ENCODE data around the gene ANGPTL5. TPM values are rescaled to one million over a fixed set of nuclear protein-coding genes. Genes with fewer than 3 reads are reported as not detected.
"Not testable (repeated sequence)": the region's sequence is repeated elsewhere in the genome, so short reads cannot be mapped to it uniquely, and the experiment has no call there.

ANGPTL5 gene
- total RNA-seq (under 1 TPM in 3 of 4 donors, not detected in 1; 0.12 to 0.21 (median 0.15) TPM), polyA plus RNA-seq (under 1 TPM; 0.03 to 0.17 (median 0.16) TPM)
- long read RNA-seq, donor 1 = 0 reads
- long read RNA-seq, donor 2 = 0 reads

- peaks cover 10% of the 10 kb centered on the region for H3K4me1 ChIP-seq
- intact Hi-C loops (cut with DNase I) = loop anchor here in 1 of 2 donors (10.0 kb wide), 1 partner anchor 88 kb away; no protein-coding TSS in a partner anchor
- DNase-seq (no peak), ATAC-seq (no peak)
- no peaks in the 10 kb centered on the region for H3K36me3 ChIP-seq (ENCODE audit: insufficient read depth in 1 of 2, low read depth in 1 of 2)
- TF ChIP-seq CTCF (IDR thresholded peaks at IDR 0.05) = no peak
- 64 to 79% (median 73%) methylated on average over 2 of the region's 2 CpGs for WGBS, 3 donors
- no peaks in the 10 kb centered on the region for H3K27me3 ChIP-seq (ENCODE audit: insufficient read depth in 3 of 3, low read length in 2 of 3)
- H3K27ac ChIP-seq = peak within 1 kb of the TSS; percentile 67
- no peaks in the 10 kb centered on the region for H3K9me3 ChIP-seq
- peak within 1 kb of the TSS; percentile 83 for H3K4me3 ChIP-seq
Measured at GRCh38 chr11:101916422-101916821, at the start of gene ANGPTL5. TSS of gene ANGPTL5 (minus strand) at chr11:101916522. CDS start at chr11:101907909, 8,613 bp downstream.

- DNase-seq; H3K36me3 ChIP-seq (ENCODE audit: insufficient read depth in 1 of 2, low read depth in 1 of 2); ATAC-seq; H3K27me3 ChIP-seq (ENCODE audit: insufficient read depth in 3 of 3, low read length in 2 of 3); H3K9me3 ChIP-seq; H3K4me1 ChIP-seq; intact Hi-C loops (cut with DNase I); H3K27ac ChIP-seq; H3K4me3 ChIP-seq: not testable (repeated sequence)
- 96 to 97% (median 96%) methylated on average over 10 of the region's 10 CpGs for WGBS, 3 donors
Measured at GRCh38 chr11:101964200-101964599, 47.9 kb upstream of the ANGPTL5 start.

GRCh38 chr11:101960231-101960630 lies 43.9 kb upstream of the ANGPTL5 start:
- H3K27ac ChIP-seq = no peak overlapping the region
- DNase-seq = no peak
- no peaks in the 10 kb centered on the region for H3K27me3 ChIP-seq (ENCODE audit: insufficient read depth in 3 of 3, low read length in 2 of 3)
- H3K9me3 ChIP-seq = no peaks in the 10 kb centered on the region
- no peaks in the 10 kb centered on the region for H3K36me3 ChIP-seq (ENCODE audit: insufficient read depth in 1 of 2, low read depth in 1 of 2)
- no peak overlapping the region for H3K4me3 ChIP-seq
- 94 to 96% (median 94%) methylated on average over 1 of the region's 1 CpG for WGBS, 3 donors
- H3K4me1 ChIP-seq = no peaks in the 10 kb centered on the region
- ATAC-seq = no peak
- no peak for TF ChIP-seq CTCF (IDR thresholded peaks at IDR 0.05)
- intact Hi-C loops (cut with DNase I) = no loop called here

- no peaks in the 10 kb centered on the region for H3K4me1 ChIP-seq
- H3K9me3 ChIP-seq = no peaks in the 10 kb centered on the region
- no peak overlapping the region for H3K4me3 ChIP-seq
- intact Hi-C loops (cut with DNase I) = no loop called here
- H3K27ac ChIP-seq = no peak overlapping the region
- no peak for ATAC-seq
- TF ChIP-seq CTCF (IDR thresholded peaks at IDR 0.05) = no peak
- H3K36me3 ChIP-seq (ENCODE audit: insufficient read depth in 1 of 2, low read depth in 1 of 2) = no peaks in the 10 kb centered on the region
- no peak for DNase-seq
- WGBS, 3 donors = 87 to 91% (median 88%) methylated on average over 5 of the region's 5 CpGs
- no peaks in the 10 kb centered on the region for H3K27me3 ChIP-seq (ENCODE audit: insufficient read depth in 3 of 3, low read length in 2 of 3)
Measured at GRCh38 chr11:101955701-101956100, 39.4 kb upstream of the ANGPTL5 start.

- no peaks in the 10 kb centered on the region for H3K27me3 ChIP-seq (ENCODE audit: insufficient read depth in 3 of 3, low read length in 2 of 3)
- no peaks in the 10 kb centered on the region for H3K4me1 ChIP-seq
- DNase-seq (no peak), ATAC-seq (no peak)
- H3K4me3 ChIP-seq = no peak overlapping the region
- TF ChIP-seq CTCF (IDR thresholded peaks at IDR 0.05) = no peak
- no peaks in the 10 kb centered on the region for H3K9me3 ChIP-seq
- H3K36me3 ChIP-seq (ENCODE audit: insufficient read depth in 1 of 2, low read depth in 1 of 2) = no peaks in the 10 kb centered on the region
- no peak overlapping the region for H3K27ac ChIP-seq
- intact Hi-C loops (cut with DNase I) = no loop called here
- 87 to 96% (median 94%) methylated on average over 3 of the region's 3 CpGs for WGBS, 3 donors
Measured at GRCh38 chr11:101955278-101955677, 39.0 kb upstream of the ANGPTL5 start.

All from psoas muscle (tissue), 8 donors.